K562 (cell line): ENCODE data around the gene BCKDK. TPM values are rescaled to one million over a fixed set of nuclear protein-coding genes. Genes with fewer than 3 reads are reported as not detected.
A peak's percentile ranks its signal among the peaks of the same experiment; 100 is the strongest.

Experiments
- ATF7 ChIP-seq: fragments of 450-650 bp; IDR thresholded peaks from 2 replicates; pipeline ENCODE4 v1.7.1; 2014; ENCODE audit warnings: mild to moderate bottlenecking, moderate library complexity
- BRD4 ChIP-seq: fragments of 200-600 bp; sonication (generic); IDR thresholded peaks from 2 replicates; pipeline ENCODE4 v1.6.1; 2017; ENCODE audit warnings: inconsistent platforms
- EP400 ChIP-seq: fragments of 450-650 bp; IDR thresholded peaks from 2 replicates; pipeline ENCODE4 v1.6.1; 2017; ENCODE audit warnings: antibody characterized with exemption, mild to moderate bottlenecking, moderate library complexity
- ESRRB ChIP-seq: fragments of 250-450 bp; sonication (Bioruptor Pico); IDR thresholded peaks from 2 replicates; pipeline ENCODE4 v1.5.0; 2020; ENCODE audit warnings: mild to moderate bottlenecking, moderate library complexity, borderline replicate concordance
- GTF2E2 ChIP-seq: fragments of 200-800 bp; sonication (Bioruptor generic); IDR thresholded peaks from 2 replicates; pipeline ENCODE4 v1.6.1; 2016; ENCODE audit warnings: missing genetic modification characterization, missing compliant biosample characterization
- HIVEP1 ChIP-seq: fragments of 250-450 bp; sonication (Bioruptor Pico); IDR thresholded peaks from 2 replicates; pipeline ENCODE4 v1.4.0; 2020; ENCODE audit warnings: mild to moderate bottlenecking
- HNRNPL ChIP-seq: fragments of 200-400 bp; formaldehyde crosslinking; IDR thresholded peaks from 2 replicates; pipeline ENCODE4 v1.6.1; 2017; ENCODE audit warnings: low read depth, mild to moderate bottlenecking, low read length
- MCM5 ChIP-seq: fragments of 450-650 bp; IDR thresholded peaks from 2 replicates; pipeline ENCODE4 v1.6.1; 2016; ENCODE audit warnings: low read depth
- PHB2 ChIP-seq: fragments of 450-650 bp; IDR thresholded peaks from 2 replicates; pipeline ENCODE4 v1.6.1; 2017; ENCODE audit warnings: low read depth
- POLR2AphosphoS2 ChIP-seq: IDR thresholded peaks from 2 replicates; pipeline ENCODE4 v1.6.1; 2012; ENCODE audit warnings: low read length, improper control_type of control experiment
- RBM17 ChIP-seq: fragments of 200-400 bp; formaldehyde crosslinking; IDR thresholded peaks from 2 replicates; pipeline ENCODE4 v1.6.1; 2017; ENCODE audit warnings: low read depth, mild to moderate bottlenecking, low read length, borderline replicate concordance
- SMARCA4 ChIP-seq: fragments of 450-650 bp; IDR thresholded peaks from 2 replicates; pipeline ENCODE4 v1.6.1; 2016
- SOX6 ChIP-seq: fragments of 450-650 bp; IDR thresholded peaks from 2 replicates; pipeline ENCODE4 v1.6.1; 2014; ENCODE audit warnings: mild to moderate bottlenecking
- SRF ChIP-seq, 2 experiments: fragments of 250-450, 450-650 bp in 1 of 2; sonication (Bioruptor Pico) in 1 of 2; sonication (generic) in 1 of 2; formaldehyde crosslinking; IDR thresholded peaks; 2 replicates each; pipeline versions ENCODE4 v1.5.0 to v1.5.1; 2020 to 2022; ENCODE audit warnings: mild to moderate bottlenecking in 1 of 2, missing genetic modification reagents in 1 of 2
- polyA plus RNA-seq, 8 experiments: library from polyadenylated mRNA; depleted of rRNA in 4 of 8; stranded (reverse) in 5 of 8; unstranded in 3 of 8; fragments of >200 nt; fragmentation: Nextera tagmentation in 2 of 8; fragmentation: Illumina TruSeq in 1 of 8; extraction: Ambion mirVana in 2 of 8; extraction: Trizol in 1 of 8; gene quantifications; 2 replicates each; pipeline versions ENCODE4 v1.2.1 to v1.2.3, GENCODE V29; 2011 to 2014; ENCODE audit warnings: inconsistent platforms in 1 of 8, missing spikeins in 1 of 8
- total RNA-seq, 7 experiments: library from RNA; depleted of rRNA in 6 of 7; stranded (reverse); fragments of >200 nt in 6 of 7; fragmentation: Illumina TruSeq in 2 of 7; extraction: Trizol in 2 of 7; gene quantifications; 2 replicates each; pipeline versions ENCODE4 v1.2.1 to v1.2.3, GENCODE V29; 2011 to 2021; ENCODE audit warnings: low replicate concordance in 1 of 7
- TF ChIP-seq, protein P1 (sequence below): sonication (generic); formaldehyde crosslinking; IDR thresholded peaks from 2 replicates; pipeline ENCODE4 v1.8.0; 2023; ENCODE audit warnings: mild to moderate bottlenecking, missing genetic modification reagents
- TF ChIP-seq, protein P2 (sequence below): fragments of 450-650 bp; formaldehyde crosslinking; conservative IDR thresholded peaks from 2 replicates; pipeline ENCODE4 v1.4.0; 2022; ENCODE audit warnings: mild to moderate bottlenecking, missing genetic modification characterization
- TF ChIP-seq, protein P3 (sequence below): fragments of 250-450 bp; sonication (Bioruptor Pico); IDR thresholded peaks from 2 replicates; pipeline ENCODE4 v1.4.0; 2020; ENCODE audit warnings: mild to moderate bottlenecking, moderate library complexity, borderline replicate concordance
- TF ChIP-seq, protein P4 (sequence below): fragments of 200-400 bp; formaldehyde crosslinking; IDR thresholded peaks from 2 replicates; pipeline ENCODE4 v1.6.1; 2017; ENCODE audit warnings: mild to moderate bottlenecking, low read depth, low read length, moderate library complexity

Gene BCKDK
- total and polyA plus RNA-seq, 9 of the 15 experiments (the other 6 are each of a cell fraction or from before 2014, with no cell fraction given), result 0.58 to 34.8 (median 13.1) TPM

DNA sequence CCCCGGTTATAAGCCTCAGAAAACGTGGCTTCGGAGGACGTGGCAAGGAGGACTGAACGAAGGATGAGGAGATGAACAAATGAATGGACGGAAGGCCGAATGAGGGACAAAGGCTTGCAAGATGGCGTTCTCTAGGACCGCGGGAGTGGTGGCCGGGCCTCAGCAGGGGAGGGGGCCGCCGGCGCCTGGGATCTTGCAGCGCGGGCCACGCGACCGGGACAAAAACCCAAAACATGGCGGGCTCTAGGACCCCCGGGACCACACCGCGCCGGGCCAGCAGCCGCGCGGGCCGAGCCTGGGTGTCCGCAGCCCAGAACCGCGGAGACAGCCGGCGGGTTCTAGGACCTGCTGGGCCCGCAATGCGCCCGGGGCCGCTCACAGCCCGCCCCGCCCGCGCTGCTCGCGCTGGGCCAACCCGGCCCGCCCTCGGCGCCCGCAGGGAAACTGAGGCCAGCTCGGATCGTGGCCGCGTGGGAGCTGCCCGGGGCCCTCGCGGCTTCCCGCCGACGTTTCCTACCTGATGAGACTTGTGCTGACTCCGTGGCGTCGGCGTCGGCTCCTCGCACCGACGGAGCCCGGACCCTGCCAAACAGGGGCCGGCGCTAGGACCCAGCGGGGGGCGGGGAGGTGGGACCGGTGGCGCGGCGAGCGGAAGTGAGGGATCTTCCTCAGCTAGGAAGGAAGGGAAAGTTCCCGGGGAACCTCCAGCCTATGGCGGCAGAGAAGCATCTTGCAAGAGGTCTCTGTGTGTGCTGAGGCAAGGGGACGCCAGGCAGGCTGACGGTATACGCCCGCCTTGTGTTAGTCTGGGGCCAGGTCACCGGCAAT lies 34.8 kb upstream of the BCKDK start (continued):
- TF ChIP-seq, protein P1, sequence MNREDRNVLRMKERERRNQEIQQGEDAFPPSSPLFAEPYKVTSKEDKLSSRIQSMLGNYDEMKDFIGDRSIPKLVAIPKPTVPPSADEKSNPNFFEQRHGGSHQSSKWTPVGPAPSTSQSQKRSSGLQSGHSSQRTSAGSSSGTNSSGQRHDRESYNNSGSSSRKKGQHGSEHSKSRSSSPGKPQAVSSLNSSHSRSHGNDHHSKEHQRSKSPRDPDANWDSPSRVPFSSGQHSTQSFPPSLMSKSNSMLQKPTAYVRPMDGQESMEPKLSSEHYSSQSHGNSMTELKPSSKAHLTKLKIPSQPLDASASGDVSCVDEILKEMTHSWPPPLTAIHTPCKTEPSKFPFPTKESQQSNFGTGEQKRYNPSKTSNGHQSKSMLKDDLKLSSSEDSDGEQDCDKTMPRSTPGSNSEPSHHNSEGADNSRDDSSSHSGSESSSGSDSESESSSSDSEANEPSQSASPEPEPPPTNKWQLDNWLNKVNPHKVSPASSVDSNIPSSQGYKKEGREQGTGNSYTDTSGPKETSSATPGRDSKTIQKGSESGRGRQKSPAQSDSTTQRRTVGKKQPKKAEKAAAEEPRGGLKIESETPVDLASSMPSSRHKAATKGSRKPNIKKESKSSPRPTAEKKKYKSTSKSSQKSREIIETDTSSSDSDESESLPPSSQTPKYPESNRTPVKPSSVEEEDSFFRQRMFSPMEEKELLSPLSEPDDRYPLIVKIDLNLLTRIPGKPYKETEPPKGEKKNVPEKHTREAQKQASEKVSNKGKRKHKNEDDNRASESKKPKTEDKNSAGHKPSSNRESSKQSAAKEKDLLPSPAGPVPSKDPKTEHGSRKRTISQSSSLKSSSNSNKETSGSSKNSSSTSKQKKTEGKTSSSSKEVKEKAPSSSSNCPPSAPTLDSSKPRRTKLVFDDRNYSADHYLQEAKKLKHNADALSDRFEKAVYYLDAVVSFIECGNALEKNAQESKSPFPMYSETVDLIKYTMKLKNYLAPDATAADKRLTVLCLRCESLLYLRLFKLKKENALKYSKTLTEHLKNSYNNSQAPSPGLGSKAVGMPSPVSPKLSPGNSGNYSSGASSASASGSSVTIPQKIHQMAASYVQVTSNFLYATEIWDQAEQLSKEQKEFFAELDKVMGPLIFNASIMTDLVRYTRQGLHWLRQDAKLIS (CRISPR knock-in tag), result no peak
- TF ChIP-seq ATF7, result peak; percentile 53
- no peak for TF ChIP-seq HIVEP1 (CRISPR knock-in tag)
- TF ChIP-seq, protein P2, sequence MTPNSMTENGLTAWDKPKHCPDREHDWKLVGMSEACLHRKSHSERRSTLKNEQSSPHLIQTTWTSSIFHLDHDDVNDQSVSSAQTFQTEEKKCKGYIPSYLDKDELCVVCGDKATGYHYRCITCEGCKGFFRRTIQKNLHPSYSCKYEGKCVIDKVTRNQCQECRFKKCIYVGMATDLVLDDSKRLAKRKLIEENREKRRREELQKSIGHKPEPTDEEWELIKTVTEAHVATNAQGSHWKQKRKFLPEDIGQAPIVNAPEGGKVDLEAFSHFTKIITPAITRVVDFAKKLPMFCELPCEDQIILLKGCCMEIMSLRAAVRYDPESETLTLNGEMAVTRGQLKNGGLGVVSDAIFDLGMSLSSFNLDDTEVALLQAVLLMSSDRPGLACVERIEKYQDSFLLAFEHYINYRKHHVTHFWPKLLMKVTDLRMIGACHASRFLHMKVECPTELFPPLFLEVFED, result no peak
- TF ChIP-seq, protein P3, sequence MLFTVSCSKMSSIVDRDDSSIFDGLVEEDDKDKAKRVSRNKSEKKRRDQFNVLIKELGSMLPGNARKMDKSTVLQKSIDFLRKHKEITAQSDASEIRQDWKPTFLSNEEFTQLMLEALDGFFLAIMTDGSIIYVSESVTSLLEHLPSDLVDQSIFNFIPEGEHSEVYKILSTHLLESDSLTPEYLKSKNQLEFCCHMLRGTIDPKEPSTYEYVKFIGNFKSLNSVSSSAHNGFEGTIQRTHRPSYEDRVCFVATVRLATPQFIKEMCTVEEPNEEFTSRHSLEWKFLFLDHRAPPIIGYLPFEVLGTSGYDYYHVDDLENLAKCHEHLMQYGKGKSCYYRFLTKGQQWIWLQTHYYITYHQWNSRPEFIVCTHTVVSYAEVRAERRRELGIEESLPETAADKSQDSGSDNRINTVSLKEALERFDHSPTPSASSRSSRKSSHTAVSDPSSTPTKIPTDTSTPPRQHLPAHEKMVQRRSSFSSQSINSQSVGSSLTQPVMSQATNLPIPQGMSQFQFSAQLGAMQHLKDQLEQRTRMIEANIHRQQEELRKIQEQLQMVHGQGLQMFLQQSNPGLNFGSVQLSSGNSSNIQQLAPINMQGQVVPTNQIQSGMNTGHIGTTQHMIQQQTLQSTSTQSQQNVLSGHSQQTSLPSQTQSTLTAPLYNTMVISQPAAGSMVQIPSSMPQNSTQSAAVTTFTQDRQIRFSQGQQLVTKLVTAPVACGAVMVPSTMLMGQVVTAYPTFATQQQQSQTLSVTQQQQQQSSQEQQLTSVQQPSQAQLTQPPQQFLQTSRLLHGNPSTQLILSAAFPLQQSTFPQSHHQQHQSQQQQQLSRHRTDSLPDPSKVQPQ (CRISPR knock-in tag), result no peak
- TF ChIP-seq HNRNPL, result 0 out of 2 replicates have a peak, but pooled peaks have one; percentile 29
- no peak for TF ChIP-seq ESRRB (CRISPR knock-in tag)
- TF ChIP-seq MCM5, result no peak
- TF ChIP-seq RBM17, result no peak
- peak; percentile 25 for TF ChIP-seq SOX6
- TF ChIP-seq SRF (CRISPR knock-in tag; IDR thresholded peaks at IDR 0.05), result no peak
- TF ChIP-seq BRD4, result peak; percentile 90
- TF ChIP-seq, protein P4, sequence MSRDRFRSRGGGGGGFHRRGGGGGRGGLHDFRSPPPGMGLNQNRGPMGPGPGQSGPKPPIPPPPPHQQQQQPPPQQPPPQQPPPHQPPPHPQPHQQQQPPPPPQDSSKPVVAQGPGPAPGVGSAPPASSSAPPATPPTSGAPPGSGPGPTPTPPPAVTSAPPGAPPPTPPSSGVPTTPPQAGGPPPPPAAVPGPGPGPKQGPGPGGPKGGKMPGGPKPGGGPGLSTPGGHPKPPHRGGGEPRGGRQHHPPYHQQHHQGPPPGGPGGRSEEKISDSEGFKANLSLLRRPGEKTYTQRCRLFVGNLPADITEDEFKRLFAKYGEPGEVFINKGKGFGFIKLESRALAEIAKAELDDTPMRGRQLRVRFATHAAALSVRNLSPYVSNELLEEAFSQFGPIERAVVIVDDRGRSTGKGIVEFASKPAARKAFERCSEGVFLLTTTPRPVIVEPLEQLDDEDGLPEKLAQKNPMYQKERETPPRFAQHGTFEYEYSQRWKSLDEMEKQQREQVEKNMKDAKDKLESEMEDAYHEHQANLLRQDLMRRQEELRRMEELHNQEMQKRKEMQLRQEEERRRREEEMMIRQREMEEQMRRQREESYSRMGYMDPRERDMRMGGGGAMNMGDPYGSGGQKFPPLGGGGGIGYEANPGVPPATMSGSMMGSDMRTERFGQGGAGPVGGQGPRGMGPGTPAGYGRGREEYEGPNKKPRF, result no peak
- TF ChIP-seq EP400, result peak; percentile 75; the same call in 1 of the 2 replicates
- TF ChIP-seq GTF2E2 (tag), result peak; percentile 61; the same call in 1 of the 2 replicates
- no peak for TF ChIP-seq POLR2AphosphoS2
- TF ChIP-seq SMARCA4, result no peak
- TF ChIP-seq PHB2, result no peak
